Smooth muscle cell (in vitro differentiated cells): ENCODE data around the gene FGD3. TPM values are rescaled to one million over a fixed set of nuclear protein-coding genes. Genes with fewer than 3 reads are reported as not detected.

ENCODE experiments used
- DNase-seq: peaks from one replicate; lab custom pipeline; 2025; ENCODE audit not compliant: unreplicated experiment; lab: John Stamatoyannopoulos, UW
- H2AFZ ChIP-seq: fragments of 200-600 bp; sonication (generic); 2 replicates; pipeline ENCODE4 v1.6.0; 2016; ENCODE audit warnings: antibody characterized with exemption, low read depth, mild to moderate bottlenecking
- H3F3A ChIP-seq: fragments of 200-600 bp; sonication (generic); 2 replicates; pipeline ENCODE4 v1.6.0; 2017; ENCODE audit warnings: antibody characterized with exemption, low read depth
- H3K27ac ChIP-seq: fragments of 200-600 bp; sonication (generic); 2 replicates; pipeline ENCODE4 v1.5.1; 2016; ENCODE audit warnings: low read depth, mild to moderate bottlenecking
- H3K27me3 ChIP-seq: fragments of 200-600 bp; sonication (generic); 2 replicates; pipeline ENCODE4 v1.6.1; 2016; ENCODE audit warnings: low read depth, mild to moderate bottlenecking
- H3K36me3 ChIP-seq: fragments of 200-600 bp; sonication (generic); 2 replicates; pipeline ENCODE4 v1.5.1; 2016; ENCODE audit warnings: low read depth
- H3K4me1 ChIP-seq: fragments of 200-600 bp; sonication (generic); 2 replicates; pipeline ENCODE4 v1.5.1; 2016; ENCODE audit warnings: low read depth
- H3K4me2 ChIP-seq: fragments of 200-600 bp; sonication (generic); 2 replicates; pipeline ENCODE4 v1.6.0; 2016; ENCODE audit warnings: mild to moderate bottlenecking
- H3K4me3 ChIP-seq: fragments of 200-600 bp; sonication (generic); 2 replicates; pipeline ENCODE4 v1.5.1; 2016; ENCODE audit warnings: mild to moderate bottlenecking
- H3K79me2 ChIP-seq: fragments of 200-600 bp; sonication (generic); 2 replicates; pipeline ENCODE4 v1.6.0; 2016; ENCODE audit warnings: low read depth, mild to moderate bottlenecking
- H3K9ac ChIP-seq: fragments of 200-600 bp; sonication (generic); 2 replicates; pipeline ENCODE4 v1.6.0; 2016; ENCODE audit warnings: low read depth
- H3K9me3 ChIP-seq: fragments of 200-600 bp; sonication (generic); replicated peaks from 2 replicates; pipeline ENCODE4 v1.5.1; 2016; ENCODE audit warnings: low read depth
- H4K20me1 ChIP-seq: fragments of 200-600 bp; sonication (generic); 2 replicates; pipeline ENCODE4 v1.6.0; 2016; ENCODE audit warnings: low read depth
- CTCF ChIP-seq: fragments of 200-600 bp; sonication (generic); IDR thresholded peaks from 2 replicates; pipeline ENCODE4 v1.5.1; 2017; ENCODE audit warnings: borderline replicate concordance, mild to moderate bottlenecking, antibody characterized with exemption; ENCODE audit not compliant: insufficient read depth, poor library complexity, severe bottlenecking
- WGBS: methylation state at CpG from one replicate; pipeline ENCODE4 v1.1.7; 2016; ENCODE audit warnings: low lambda C conversion rate; 5-methylcytosine and 5-hydroxymethylcytosine counted together
- polyA plus RNA-seq: library from polyadenylated mRNA; unstranded; fragments of >200 nt; fragmentation: Nextera tagmentation; extraction: Ambion mirVana; gene quantifications from 2 replicates; pipeline ENCODE4 v1.2.1, GENCODE V29; 2016
- total RNA-seq: library from RNA; depleted of rRNA; stranded (reverse); fragments of >200 nt; gene quantifications from 2 replicates; pipeline ENCODE4 v1.2.3, GENCODE V29; 2014

Gene FGD3
- total and polyA plus RNA-seq, 2 experiments from 2014 or later, result 1.1 to 2.1 TPM

GRCh38 chr9:93003552-93004407 lies 56.5 kb downstream of the FGD3 start:
- no peaks in the 10 kb centered on the region for H3K79me2 ChIP-seq
- no peaks in the 10 kb centered on the region for H3K4me1 ChIP-seq
- no peak overlapping the region for H3K4me2 ChIP-seq
- no peaks in the 10 kb centered on the region for H4K20me1 ChIP-seq
- 58% methylated on average over 28 of the region's 28 CpGs for WGBS
- no peak overlapping the region for H3K27ac ChIP-seq
- DNase-seq, result no peak
- peak; percentile 59 for TF ChIP-seq CTCF
- no peak overlapping the region for H3K4me3 ChIP-seq
- no peaks in the 10 kb centered on the region for H3F3A ChIP-seq
- no peaks in the 10 kb centered on the region for H3K27me3 ChIP-seq
- no peak overlapping the region for H3K9ac ChIP-seq
- no peak overlapping the region for H2AFZ ChIP-seq
- no peaks in the 10 kb centered on the region for H3K9me3 ChIP-seq
- no peaks in the 10 kb centered on the region for H3K36me3 ChIP-seq

- Histone ChIP-seq H3K27ac (no peak overlapping the region), H3K79me2 (no peaks in the 10 kb centered on the region), H3K9me3 (no peaks in the 10 kb centered on the region), H3F3A (no peaks in the 10 kb centered on the region), H3K4me3 (no peak overlapping the region), H3K4me1 (no peaks in the 10 kb centered on the region), H4K20me1 (no peaks in the 10 kb centered on the region), H2AFZ (no peak overlapping the region), H3K9ac (no peak overlapping the region), H3K27me3 (no peaks in the 10 kb centered on the region), H3K4me2 (no peak overlapping the region), H3K36me3 (no peaks in the 10 kb centered on the region)
- TF ChIP-seq CTCF, result no peak
- 97% methylated on average over 9 of the region's 9 CpGs for WGBS
- DNase-seq, result no peak
These were observed 57.2 kb downstream of the FGD3 start for GRCh38 chr9:93004561-93004960.

GRCh38 chr9:93005876-93006275 lies 58.6 kb downstream of the FGD3 start:
- Histone ChIP-seq H3F3A (no peaks in the 10 kb centered on the region), H3K4me2 (no peak overlapping the region), H3K27me3 (no peaks in the 10 kb centered on the region), H3K36me3 (no peaks in the 10 kb centered on the region), H3K4me1 (no peaks in the 10 kb centered on the region), H2AFZ (no peak overlapping the region), H3K9ac (no peak overlapping the region), H3K4me3 (no peak overlapping the region), H4K20me1 (no peaks in the 10 kb centered on the region), H3K79me2 (no peaks in the 10 kb centered on the region), H3K27ac (no peak overlapping the region), H3K9me3 (no peaks in the 10 kb centered on the region)
- WGBS, result 91% methylated on average over 12 of the region's 12 CpGs
- DNase-seq, result no peak
- TF ChIP-seq CTCF, result no peak
